Right lobe of liver (tissue), 4 donors: Measurements from ENCODE around the gene MAML2.

Experiments used
- CTCF ChIP-seq, 4 donors: fragments of 200-600 bp in 3 of 4; fragments of 450-650 bp in 1 of 4; IDR thresholded peaks; one replicate each; pipeline versions ENCODE4 v1.5.1 to v1.8.0; 2016 to 2022; ENCODE audit warnings: antibody characterized with exemption in 4 of 4, mild to moderate bottlenecking in 2 of 4
- POLR2A ChIP-seq: fragments of 450-650 bp; IDR thresholded peaks from one replicate; pipeline ENCODE4 v1.6.1; 2017; ENCODE audit warnings: antibody characterized with exemption, mild to moderate bottlenecking
- donor health status: DM: no; HTN: no; CAD: no.
- donor health status: DM: no; HTN: no; CAD: no.
- donor health status: DM: no; HTN: yes; CAD: no.

- TF ChIP-seq CTCF (IDR thresholded peaks at IDR 0.05) (no peak), POLR2A (no peak)
Measured at GRCh38 chr11:96167787-96168186, 175.2 kb downstream of the MAML2 start.
